GM18505 (cell line): ENCODE data around the gene TMEM132E.

Source experiments
- ATAC-seq: cut with Tn5 transposase; IDR thresholded peaks from one replicate; pipeline ENCODE4 v1.9.1; 2021; ENCODE audit not compliant: unreplicated experiment
- POLR2A ChIP-seq: IDR thresholded peaks from 4 replicates; pipeline ENCODE4 v1.6.1; 2011; ENCODE audit warnings: borderline replicate concordance; ENCODE audit not compliant: insufficient read depth, insufficient read length; ENCODE audit errors: extremely low read depth

Gene TMEM132E

DNA sequence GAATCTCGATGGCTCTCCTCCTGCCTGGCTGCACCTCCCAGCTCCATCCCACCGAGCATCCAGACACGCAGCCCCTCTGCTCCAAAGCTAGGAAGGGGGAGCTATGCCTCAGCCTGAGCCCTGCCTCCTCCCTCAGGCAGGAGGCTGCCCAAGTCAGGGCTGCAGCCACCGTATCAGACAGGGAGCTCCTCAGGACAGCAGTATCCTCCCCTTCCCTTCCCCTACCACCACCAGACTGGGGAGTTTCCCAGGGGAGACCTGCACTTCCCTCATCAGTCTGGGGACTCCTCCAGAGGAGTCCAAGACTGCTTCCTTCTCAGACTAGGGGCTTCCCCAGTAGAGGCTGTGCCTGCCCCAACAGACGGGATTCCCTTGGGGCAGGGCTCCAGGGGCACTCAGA is 17.5 kb downstream of the TMEM132E start:
- ATAC-seq: no peak
- no peak for TF ChIP-seq POLR2A

DNA sequence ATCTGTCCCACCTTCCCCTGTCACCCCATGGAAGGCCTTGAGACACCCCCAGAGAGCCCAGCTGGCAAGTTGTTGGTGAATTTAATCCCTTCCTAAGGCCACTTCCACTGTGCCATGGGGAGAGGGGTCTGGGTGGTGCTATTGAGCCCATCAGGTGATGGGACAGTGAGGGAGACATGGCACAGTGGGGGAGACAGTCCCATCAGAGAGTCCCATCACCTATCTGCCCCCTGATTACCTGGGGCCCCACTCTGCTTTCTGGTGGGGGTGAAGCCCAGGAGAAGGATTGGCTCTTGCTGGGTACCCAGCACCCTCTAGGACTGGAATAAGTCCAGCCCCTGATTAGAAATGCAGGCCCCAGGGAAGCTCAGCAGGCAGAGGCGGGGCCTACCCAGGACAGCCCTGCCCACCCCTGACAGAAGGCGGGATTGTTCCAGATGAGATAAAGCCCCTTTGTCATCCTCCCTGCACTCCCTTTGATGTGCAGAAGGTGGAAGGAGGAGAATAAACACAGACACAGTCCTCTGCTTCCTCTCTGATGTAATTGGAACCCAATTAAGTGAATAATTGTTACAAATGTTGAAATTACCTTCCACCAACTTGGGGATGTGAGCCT is 18.9 kb downstream of the TMEM132E start:
- TF ChIP-seq POLR2A: no peak
- no peak for ATAC-seq

DNA sequence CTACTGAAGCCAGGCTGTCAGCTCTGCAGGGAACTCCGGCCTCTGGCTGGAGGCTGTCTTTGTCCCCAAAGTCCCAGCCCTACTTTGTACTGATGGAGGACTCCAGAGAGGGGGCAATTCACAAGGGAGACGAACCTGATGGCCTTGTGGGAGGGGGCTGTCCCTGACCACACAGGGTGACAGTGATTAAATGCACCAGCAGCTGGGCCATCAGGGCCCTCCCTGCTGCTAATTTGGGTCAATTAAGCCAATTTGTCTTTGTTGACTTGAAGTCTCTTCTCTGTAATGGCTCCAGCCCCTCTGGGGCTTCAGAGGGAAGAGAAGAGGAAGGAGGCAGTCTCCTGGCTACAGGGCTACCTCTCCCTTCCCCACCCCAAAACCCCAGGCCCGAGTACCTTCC is 22.0 kb downstream of the TMEM132E start:
- no peak for TF ChIP-seq POLR2A
- no peak for ATAC-seq

DNA sequence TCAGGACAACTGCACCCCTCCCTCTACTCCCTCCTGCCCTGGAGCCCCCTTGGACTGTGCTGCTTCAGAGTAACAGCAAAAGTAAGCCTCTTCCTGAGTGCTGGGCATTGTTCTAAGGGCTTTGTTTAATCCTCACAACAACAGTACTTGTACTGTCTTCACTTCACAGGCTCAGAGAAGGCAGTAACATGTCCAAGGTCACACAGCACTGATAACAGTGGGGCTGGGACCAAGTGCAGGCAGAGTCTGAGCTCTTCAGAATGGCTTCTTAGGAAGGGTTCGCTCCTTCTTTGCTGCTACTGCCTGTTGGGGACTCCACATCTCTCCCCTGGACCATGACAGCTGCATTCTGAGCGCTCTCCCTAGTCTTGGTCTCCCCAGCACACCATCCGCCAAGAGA is 24.6 kb downstream of the TMEM132E start:
- no peak for ATAC-seq
- TF ChIP-seq POLR2A: no peak

DNA sequence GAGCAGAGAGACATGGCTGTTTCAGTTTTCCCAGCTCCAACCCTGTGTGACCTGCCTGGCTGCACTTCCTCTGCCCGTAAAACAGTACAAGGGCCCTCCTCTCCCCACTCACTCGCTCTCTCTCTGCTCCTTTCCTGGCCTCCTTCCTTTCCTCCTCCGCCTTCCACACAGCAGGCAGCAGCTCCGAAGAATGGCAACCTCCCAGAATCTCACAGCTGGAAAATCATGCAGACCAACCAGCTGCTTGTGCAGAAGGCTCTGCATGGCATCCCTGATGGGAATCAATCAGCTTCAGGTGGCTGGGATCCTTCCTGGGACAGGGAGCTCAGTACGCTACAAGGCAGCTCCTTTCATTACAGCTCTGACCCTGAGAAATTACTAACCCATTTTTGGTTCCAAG is 27.4 kb downstream of the TMEM132E start:
- no peak for TF ChIP-seq POLR2A
- no peak for ATAC-seq

DNA sequence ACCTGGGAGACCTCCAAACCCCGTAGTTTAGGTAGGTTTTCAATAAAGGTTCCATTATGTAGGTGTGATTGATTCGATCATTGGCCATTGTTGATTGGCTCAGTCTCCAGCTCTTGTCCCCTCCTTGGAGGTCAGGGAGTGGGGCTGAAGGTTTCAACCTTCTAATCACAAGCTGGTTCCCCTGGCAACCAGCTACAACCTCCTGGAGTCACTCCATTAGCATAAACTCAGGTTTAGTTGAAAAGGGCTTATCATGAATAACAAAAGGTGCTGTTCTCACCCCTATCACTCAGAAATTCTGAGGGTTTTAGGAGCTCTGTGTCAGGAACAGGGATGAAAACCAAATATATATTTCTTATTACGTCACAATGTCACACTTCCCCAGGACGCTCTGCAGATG is 28.5 kb downstream of the TMEM132E start:
- no peak for TF ChIP-seq POLR2A
- no peak for ATAC-seq

DNA sequence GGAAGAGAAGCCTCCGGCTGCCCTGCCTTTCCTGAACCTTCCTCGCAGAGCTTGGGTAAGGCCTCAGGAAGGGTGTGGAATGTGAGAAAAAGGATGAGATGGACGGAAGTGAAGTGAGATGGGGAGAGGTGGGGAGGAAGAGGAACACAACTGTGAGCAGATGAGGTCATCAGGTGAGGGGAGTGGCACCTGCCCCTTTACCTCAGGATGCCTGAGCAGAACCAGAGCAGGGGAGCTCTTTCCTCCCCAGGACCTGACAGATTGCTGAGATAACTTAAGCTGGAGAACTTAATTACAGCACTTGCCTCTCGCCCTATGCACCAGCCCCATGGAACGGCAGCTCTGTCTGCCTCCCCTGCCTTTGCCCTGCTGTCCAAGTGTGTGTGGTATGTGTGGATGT is 29.8 kb downstream of the TMEM132E start:
- TF ChIP-seq POLR2A: no peak
- no peak for ATAC-seq

DNA sequence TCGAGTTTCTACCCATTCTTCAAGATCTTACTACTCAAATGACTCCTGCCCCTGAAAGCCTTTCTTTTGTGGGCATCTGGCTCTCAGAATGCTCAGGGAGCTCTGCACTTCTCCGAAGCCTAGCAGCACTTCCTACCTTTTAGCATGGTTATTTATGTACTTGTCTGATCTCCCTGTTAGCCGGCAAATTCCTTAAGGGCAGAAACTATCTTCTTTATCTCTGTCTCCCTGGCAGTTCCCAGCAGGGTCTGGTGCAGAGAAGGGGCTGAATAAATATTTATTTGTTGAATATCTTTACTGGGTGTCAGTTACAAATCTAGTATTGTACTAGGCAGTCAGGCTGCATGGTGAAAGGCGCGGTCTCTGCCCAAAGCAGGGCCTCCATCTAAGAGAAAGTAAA is 30.7 kb downstream of the TMEM132E start:
- TF ChIP-seq POLR2A: no peak

DNA sequence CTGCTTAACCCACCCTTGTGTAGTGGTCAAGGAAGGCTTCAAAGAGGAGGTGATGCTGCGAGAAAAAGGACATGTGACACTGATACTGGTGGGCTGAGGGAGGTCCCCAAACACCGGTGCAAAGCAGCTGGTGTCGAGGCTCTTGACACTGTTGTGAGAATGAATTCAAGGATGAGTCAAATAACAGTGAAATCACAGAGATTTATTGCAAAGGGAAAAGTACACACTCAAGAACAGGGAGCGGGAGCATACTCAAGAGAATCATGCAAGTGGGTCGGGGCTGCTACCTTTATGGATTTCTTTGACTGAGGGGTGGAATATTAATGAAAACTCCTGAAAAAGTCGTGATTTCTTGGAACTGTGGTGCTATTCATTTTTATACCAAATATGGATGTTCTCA is 31.1 kb downstream of the TMEM132E start:
- no peak for TF ChIP-seq POLR2A
- ATAC-seq: no peak

More for the DNA sequence above, 30.7 kb downstream of the TMEM132E start:
- ATAC-seq: no peak

DNA sequence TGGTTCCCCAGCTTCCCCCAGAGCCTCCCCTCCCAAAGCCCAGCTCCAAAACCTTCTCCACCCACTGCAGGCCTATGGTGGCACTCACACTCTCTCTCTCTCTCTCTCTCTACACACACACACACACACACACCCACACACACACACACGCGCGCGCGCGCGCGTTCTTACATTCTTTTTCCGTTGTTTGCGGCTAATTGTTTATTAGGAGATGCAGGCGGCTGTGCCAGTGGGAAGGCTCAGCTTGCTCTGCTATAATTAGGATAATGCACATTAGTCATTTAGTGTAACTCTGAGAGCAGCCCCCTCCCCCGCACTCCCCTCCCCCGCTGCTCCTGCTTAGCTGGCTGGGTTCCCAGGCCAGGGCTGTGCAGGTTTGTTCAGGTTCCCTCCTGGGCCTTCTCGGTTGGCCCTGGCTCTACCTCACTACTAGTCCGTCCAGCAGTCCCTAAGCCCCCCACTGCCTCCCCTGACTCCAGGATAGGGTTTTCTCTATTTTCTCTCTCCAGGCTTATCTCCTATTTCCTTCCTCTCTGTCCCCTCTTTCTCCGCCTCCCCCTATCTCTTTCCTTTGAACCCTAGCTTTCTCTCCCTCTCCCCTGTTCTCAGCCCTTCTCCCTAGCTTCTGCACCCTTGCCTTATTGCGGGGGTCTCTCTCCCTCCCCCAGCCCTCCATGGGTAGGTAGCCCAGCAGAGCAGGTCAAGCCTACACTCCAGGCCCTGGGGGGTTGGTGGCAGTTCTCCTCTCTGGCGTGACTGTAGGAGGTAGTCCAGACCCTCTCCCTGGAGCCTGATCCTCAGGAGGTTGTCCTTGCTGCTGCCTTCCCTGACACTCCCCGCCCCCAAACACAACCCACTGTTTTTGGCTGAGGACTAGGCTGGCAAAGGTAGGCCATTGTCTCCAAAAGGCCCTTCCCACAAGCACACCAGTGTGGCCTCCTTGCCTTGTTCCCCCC is 34.0 kb downstream of the TMEM132E start:
- ATAC-seq: no peak
- TF ChIP-seq POLR2A: no peak

DNA sequence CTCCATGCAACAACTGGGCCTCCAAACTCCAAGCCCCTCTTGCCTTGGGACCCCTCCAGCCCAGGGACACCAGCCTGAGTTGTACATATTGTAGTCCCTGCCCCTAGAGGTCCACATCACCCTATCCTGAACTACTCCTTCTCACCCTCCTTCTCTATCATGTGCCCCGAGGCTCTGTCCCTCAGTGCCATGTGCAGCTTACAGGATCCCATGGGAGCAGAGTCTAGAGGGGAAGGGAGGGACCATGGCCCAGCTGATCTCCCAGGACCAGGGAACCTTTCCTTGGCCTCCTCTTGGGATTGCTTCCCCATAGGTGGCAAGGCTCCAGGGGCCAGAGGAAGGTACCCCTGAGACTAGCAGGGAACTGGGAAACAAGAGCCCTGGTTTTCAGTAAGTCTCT is 35.3 kb downstream of the TMEM132E start:
- no peak for ATAC-seq
- TF ChIP-seq POLR2A: no peak

DNA sequence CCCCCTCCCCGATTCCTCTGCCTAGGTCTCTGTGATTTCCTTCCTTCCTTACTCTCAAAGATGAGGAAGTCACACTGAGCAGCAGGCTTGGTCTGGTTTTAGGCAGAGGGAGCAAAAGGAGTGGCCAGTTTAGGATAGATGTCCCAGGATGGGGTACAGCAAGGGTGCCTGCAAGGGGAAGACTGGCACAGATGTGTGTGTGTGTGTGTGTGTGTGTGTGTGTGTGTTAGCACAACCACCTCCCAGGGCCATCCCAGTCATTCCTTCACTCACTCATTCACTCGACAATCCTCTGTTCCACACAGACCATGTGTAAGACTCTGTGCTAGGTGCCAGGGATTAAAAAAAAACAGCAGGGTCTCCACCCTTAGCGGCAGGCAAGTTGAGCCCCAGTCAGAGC is 35.9 kb downstream of the TMEM132E start:
- no peak for ATAC-seq
- no peak for TF ChIP-seq POLR2A

DNA sequence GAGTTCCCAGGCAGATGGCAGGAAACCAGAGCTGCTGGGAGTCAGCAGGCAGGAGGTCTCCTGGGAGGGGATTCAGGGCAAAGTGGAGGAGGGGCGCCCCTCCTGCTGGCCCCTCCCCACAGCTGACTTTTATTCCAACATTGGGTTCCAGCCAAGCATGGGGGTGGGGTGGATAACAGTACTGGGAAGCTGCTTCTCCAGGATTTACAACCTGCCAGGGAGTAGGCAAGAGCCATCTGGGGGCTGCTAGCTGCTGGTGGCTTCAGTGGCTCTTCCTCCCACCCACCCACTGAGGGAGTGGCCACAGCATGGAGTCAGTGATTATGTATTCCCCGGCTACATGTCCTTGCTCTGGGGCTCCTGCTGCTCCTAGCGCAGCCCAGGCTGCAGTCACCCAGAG is 36.8 kb downstream of the TMEM132E start:
- TF ChIP-seq POLR2A: no peak

DNA sequence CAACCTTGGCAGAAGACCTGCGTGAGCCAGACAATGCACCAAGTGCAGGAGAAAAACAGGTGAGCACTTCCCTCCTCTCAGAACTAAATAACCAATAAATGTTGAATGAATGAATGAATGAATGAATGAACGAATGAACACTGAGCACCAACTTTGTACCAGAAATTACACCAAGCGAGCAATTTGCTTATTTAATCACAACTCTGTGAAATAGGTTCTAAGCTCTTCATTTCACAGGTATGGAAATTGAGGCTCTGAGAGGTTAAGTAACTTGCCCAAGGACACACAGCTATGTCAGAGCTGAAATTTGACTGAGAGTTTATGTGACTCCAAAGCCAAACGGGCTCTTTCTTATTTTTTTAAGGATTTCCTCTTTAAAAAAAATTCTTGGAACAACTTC is 38.0 kb downstream of the TMEM132E start:
- TF ChIP-seq POLR2A: no peak
- no peak for ATAC-seq

More for the DNA sequence above, 36.8 kb downstream of the TMEM132E start:
- no peak for ATAC-seq
